Myocyte (in vitro differentiated cells): ENCODE measurements around the gene C19orf85. TPM values are rescaled to one million over a fixed set of nuclear protein-coding genes. Genes with fewer than 3 reads are reported as not detected.

Source experiments
- DNase-seq: peaks from one replicate; pipeline ENCODE4 v3.0.0-alpha.2; 2012; ENCODE audit warnings: low read depth
- total RNA-seq: library from RNA; depleted of rRNA; stranded (reverse); fragments of >200 nt; gene quantifications from 2 replicates; pipeline ENCODE4 v1.2.3, GENCODE V29; 2014

C19orf85 gene
- total RNA-seq, 1 donor from 2014 or later, result not detected

GRCh38 chr19:55489711-55490477, 25.3 kb upstream of the C19orf85 start:
- no peak for DNase-seq

GRCh38 chr19:55488986-55489710, 24.6 kb upstream of the C19orf85 start:
- no peak for DNase-seq

GRCh38 chr19:55487924-55488687, 23.6 kb upstream of the C19orf85 start, which contains the start of gene SSC5D:
TSS of gene SSC5D (plus strand) at chr19:55488436. CDS start at chr19:55488590, 154 bp downstream.
- peak; percentile 38 for DNase-seq

GRCh38 chr19:55486971-55487923, 22.7 kb upstream of the C19orf85 start:
- DNase-seq, result peak; percentile 93

- DNase-seq, result no peak
Measured at GRCh38 chr19:55486043-55486970, 21.8 kb upstream of the C19orf85 start.

GRCh38 chr19:55485439-55486011, 21.0 kb upstream of the C19orf85 start:
- no peak for DNase-seq

GRCh38 chr19:55484593-55485438, 20.3 kb upstream of the C19orf85 start, which contains the start of gene NAT14:
TSS of gene NAT14 (plus strand) at chr19:55485188. CDS start at chr19:55485709, 521 bp downstream.
- DNase-seq, result peak; percentile 67

- peak; percentile 70 for DNase-seq
Measured at GRCh38 chr19:55483706-55484592, 19.4 kb upstream of the C19orf85 start.

GRCh38 chr19:55482967-55483705, 18.6 kb upstream of the C19orf85 start:
- DNase-seq, result no peak

- no peak for DNase-seq
Measured at GRCh38 chr19:55482156-55482961, 17.8 kb upstream of the C19orf85 start.

GRCh38 chr19:55481794-55482155, 17.2 kb upstream of the C19orf85 start:
- DNase-seq, result no peak

- no peak for DNase-seq
Measured at GRCh38 chr19:55481148-55481793, 16.7 kb upstream of the C19orf85 start.

GRCh38 chr19:55479451-55480230, 15.1 kb upstream of the C19orf85 start:
- no peak for DNase-seq

- DNase-seq, result no peak
Measured at GRCh38 chr19:55479045-55479444, 14.5 kb upstream of the C19orf85 start.
